ENCODE measurements around the gene TBCE.

Gene TBCE

DNA sequence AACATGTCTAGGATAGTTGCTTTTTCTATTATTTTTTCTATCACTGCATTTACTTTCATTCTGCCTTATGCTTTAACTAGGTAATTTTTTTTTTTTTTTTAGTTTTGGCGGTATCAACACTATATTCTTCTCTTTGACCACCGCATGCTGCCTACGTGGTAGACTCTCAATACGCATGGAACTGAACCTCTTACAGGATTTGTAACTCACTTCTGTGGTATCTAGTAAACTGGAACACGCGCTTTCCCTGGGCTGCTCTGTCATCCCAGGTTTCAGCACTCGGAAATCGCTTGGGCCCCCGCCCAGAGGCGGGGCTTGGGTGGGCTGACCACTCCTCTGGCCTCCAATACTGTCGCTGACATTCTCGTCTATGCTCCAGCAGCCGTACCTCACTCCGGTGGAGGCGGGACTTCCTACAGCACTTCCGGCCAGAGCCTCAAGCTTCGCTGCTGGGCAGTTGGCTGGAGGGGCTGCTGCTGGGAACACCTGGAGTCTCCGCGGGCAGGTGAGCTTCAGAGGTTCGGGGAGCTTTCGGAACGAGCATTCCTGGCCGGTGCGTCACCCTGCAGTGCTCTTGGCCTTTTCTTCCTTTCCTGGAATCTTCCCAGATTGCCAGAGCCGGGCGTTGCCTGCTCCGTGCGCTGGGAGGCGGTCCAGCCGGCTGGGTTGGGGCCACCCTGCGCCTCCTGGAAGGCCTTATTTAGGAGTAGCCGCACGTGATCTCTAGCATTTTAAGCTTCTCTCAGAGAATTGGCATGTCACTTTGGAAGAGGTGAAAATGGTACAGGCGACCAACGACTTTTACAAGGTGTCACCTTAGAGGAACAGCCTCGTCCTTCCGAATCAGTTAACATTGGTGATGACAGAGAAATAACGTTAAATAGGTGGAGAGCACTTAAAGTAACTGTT lies at the start of gene TBCE:
TBCE (plus strand) TSS at position 428 of the 909 bp plus-strand sequence. CDS start 12,623 bp downstream, outside the sequence.
- peak; percentile 99 for DNase-seq (ENCODE audit: low spot score)

- no peak for DNase-seq (ENCODE audit: low spot score)
These were observed 48.0 kb upstream of the TBCE start for GRCh38 chr1:235319255-235319654.

GRCh38 chr1:235320521-235321179 lies 46.6 kb upstream of the TBCE start:
- DNase-seq (ENCODE audit: low spot score) = no peak

DNA sequence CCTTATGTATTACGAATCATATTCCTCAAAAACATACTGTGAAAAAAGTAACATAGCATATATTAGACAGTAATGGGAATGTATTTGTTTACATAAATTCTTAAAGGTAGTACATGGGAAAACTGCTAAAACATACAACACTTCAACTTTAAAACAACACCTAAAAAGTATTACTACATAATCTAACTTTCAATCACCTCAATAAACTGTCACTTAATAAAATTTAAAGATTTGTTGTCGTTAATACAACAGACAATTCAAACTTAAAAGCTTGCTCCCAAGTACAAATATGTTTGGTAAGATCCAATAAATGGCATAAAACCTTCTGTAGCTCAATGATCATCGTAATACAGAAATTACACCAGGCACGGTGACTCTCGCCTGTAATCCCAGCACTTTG lies 42.9 kb upstream of the TBCE start:
- DNase-seq (ENCODE audit: low spot score) = no peak

DNA sequence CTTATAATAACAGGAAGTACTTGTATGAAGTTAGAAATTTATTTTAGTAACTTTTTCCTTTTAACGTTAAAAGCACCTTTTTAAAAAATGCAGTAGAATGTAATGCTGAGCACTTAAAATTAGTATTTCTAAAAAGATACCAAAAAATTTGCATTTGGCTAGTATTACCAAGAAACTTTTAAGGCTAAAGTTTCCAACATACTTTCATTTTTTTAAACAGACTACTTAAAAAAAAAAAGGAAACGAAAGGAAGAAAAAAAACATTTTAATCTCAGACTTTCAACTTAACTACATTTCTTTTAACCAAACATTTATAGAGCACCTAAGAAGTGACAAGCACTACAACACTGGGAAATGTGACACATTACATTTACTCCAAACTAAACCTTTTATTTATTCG lies 42.1 kb upstream of the TBCE start:
- DNase-seq (ENCODE audit: low spot score) = no peak

- DNase-seq (ENCODE audit: low spot score) = no peak
These were observed 41.4 kb upstream of the TBCE start for GRCh38 chr1:235325854-235326253.

DNA sequence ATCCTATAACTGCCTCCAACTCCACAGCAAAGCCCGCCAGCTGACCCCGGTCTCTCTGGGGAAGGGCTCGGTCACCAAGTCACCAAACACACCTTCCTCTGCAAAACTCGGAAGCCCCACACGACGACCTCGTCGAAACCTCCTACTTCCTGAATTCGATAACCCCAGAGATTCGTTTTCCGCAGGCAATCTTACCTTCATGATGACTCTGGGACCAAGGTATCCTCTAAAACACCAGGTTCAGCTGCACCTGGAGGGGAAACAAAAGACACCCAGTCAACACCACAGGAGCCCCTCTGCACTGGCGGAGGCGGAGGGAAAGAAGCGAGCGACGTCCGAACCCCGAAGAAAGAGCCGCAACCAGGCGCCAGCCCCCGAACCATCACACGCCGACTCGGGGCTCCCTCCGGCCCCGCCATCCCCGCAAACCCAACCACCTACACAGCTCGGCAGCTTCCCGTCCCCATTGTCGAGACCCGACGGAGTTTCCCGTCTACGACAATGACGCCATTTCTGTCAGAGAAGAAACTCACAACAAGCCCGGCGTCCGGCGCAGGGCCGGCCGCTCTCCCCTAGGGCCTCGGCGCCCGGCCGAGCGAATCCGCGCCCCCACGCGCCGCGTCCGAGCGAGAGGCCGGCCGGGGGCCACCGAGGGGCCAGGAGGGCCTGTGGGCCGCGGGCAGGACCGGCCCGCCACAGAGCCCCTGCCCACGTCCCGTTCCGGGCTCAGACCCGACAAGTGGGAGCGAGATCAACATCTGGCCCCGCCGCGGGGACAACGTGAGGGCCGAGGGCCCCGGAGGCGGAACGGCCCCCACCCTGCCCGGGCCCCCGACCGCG lies 40.3 kb upstream of the TBCE start:
- DNase-seq (ENCODE audit: low spot score) = peak; percentile 44

GRCh38 chr1:235327559-235328270 lies 39.5 kb upstream of the TBCE start, which contains the start of gene ARID4B:
Gene ARID4B (minus strand): TSS chr1:235328179. CDS start chr1:235326919, 1,260 bp downstream.
- DNase-seq (ENCODE audit: low spot score) = no peak

- peak; percentile 100 for DNase-seq (ENCODE audit: low spot score)
These were observed 38.7 kb upstream of the TBCE start, which contains the start of gene GGPS1 for GRCh38 chr1:235328271-235329138. Gene GGPS1 (plus strand): TSS chr1:235328570. CDS start chr1:235335265, 6,695 bp downstream.

GRCh38 chr1:235329139-235329902 lies 37.9 kb upstream of the TBCE start:
- peak; percentile 57 for DNase-seq (ENCODE audit: low spot score)

GRCh38 chr1:235330918-235331285 lies 36.3 kb upstream of the TBCE start:
- DNase-seq (ENCODE audit: low spot score) = no peak

DNA sequence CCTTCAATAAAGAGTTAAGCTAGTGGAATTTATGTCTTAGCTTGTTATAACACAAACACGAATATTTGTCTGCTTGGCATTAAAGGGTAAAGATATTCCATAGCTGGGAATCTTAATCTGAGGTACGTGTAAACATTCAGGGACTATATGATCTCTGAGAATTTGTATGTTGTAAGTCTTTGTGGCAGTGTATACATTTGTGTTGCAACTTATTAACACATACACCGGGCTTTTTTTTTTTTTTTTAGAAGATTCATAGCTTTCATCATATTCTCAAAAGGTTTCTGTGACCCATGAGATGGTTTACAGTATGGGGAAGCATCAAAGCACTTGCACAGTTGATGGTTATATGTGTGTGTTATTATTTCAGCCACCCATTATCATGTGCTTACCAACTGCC lies 35.8 kb upstream of the TBCE start:
- DNase-seq (ENCODE audit: low spot score) = no peak

GRCh38 chr1:235336903-235337302 lies 30.3 kb upstream of the TBCE start:
- DNase-seq (ENCODE audit: low spot score) = peak; percentile 67

GRCh38 chr1:235339746-235340145 lies 27.5 kb upstream of the TBCE start:
- DNase-seq (ENCODE audit: low spot score) = no peak

DNA sequence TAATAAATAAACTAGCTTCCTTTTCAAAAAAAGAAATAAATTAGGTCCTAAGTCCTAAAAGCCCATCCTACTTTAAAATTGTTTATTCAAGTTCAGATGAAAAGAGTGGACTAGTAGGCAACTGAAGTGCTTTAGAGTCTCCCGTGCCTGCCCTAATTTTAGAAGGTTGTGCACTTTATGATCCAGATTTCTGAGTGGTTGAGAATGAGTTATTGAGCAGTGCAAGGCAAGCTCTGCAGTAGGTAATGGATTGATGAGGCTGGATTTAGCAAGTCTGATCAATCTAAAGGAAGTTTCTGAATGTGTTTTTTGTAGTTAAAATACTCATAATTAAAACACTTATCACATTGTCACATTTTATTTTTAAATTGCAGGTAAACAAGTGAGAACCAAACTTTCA lies 25.9 kb upstream of the TBCE start:
- DNase-seq (ENCODE audit: low spot score) = no peak

DNA sequence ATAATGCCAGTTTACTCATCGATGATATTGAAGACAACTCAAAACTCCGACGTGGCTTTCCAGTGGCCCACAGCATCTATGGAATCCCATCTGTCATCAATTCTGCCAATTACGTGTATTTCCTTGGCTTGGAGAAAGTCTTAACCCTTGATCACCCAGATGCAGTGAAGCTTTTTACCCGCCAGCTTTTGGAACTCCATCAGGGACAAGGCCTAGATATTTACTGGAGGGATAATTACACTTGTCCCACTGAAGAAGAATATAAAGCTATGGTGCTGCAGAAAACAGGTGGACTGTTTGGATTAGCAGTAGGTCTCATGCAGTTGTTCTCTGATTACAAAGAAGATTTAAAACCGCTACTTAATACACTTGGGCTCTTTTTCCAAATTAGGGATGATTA lies 25.2 kb upstream of the TBCE start:
- DNase-seq (ENCODE audit: low spot score) = no peak

GRCh38 chr1:235342471-235342870 lies 24.8 kb upstream of the TBCE start:
- DNase-seq (ENCODE audit: low spot score) = no peak

GRCh38 chr1:235343726-235344125 lies 23.5 kb upstream of the TBCE start:
- no peak for DNase-seq (ENCODE audit: low spot score)

DNA sequence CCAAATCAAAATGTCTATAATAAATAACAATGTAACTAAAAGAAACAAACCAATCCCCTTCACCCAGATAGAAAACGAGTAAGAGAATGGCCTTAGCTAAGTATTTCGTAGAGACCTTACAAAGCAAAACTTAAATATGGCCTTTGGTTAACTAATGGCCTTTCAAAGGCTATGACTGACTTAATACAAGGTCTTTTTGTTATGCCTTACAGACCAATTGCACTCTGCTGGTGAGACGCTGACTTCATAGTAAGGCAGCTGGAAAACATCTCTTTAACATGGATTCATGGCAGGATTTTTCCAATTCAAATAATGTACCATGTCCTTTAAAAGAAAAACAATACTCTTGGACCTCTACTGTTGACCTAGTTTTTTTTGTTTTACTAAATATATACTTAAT lies 15.8 kb upstream of the TBCE start:
- no peak for DNase-seq (ENCODE audit: low spot score)

DNA sequence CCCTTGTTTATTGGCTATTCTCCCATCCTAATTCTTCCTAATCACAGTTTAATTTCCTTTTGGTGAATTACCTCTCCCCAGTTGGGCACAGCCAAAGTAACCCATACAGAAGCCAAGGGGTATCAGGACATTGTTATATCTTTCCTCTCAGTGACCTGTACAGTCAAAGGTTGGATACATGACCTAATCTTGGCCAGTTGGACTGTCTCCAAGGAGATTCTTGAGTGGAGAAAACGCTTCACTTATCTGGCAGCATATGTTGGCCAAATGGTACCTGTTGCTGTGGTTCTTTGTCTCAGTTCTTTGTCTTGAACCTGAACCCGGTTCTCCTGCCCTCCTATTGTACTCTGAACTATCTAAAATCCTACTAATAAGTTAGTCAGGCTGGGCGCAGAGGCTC lies 15.3 kb upstream of the TBCE start:
- DNase-seq (ENCODE audit: low spot score) = no peak
